Activated CD4-positive, CD25-positive, alpha-beta regulatory T cell (primary cell): ENCODE results near the gene MED12L.
"Not testable (repeated sequence)": the region's sequence is repeated elsewhere in the genome, so short reads cannot be mapped to it uniquely, and the experiment has no call there.

Source experiments
- DNase-seq, 4 experiments: peaks; one replicate each; lab custom pipeline; 2025; lab: John Stamatoyannopoulos, UW

MED12L gene

GRCh38 chr3:151209654-151210053 is 124.2 kb downstream of the MED12L start:
- no peak for DNase-seq

GRCh38 chr3:151210676-151211381 is 125.4 kb downstream of the MED12L start:
- DNase-seq, result no peak

- no peak for DNase-seq
Measured at GRCh38 chr3:151213151-151213550, 127.7 kb downstream of the MED12L start.

- DNase-seq, result no peak
Measured at GRCh38 chr3:151213881-151214280, 128.4 kb downstream of the MED12L start.

GRCh38 chr3:151214459-151214858 is 129.0 kb downstream of the MED12L start:
- no peak for DNase-seq

- no peak for DNase-seq
Measured at GRCh38 chr3:151216641-151217607, 131.5 kb downstream of the MED12L start.

- DNase-seq, result no peak
Measured at GRCh38 chr3:151218136-151218535, 132.7 kb downstream of the MED12L start.

- no peak for DNase-seq
Measured at GRCh38 chr3:151219056-151219455, 133.6 kb downstream of the MED12L start.

GRCh38 chr3:151224268-151224866 is 138.9 kb downstream of the MED12L start:
- DNase-seq, result no peak

GRCh38 chr3:151225040-151225975 is 139.8 kb downstream of the MED12L start:
- DNase-seq, result no peak

GRCh38 chr3:151226088-151226563 is 140.7 kb downstream of the MED12L start:
- no peak for DNase-seq

GRCh38 chr3:151226825-151227224 is 141.4 kb downstream of the MED12L start:
- no peak for DNase-seq

GRCh38 chr3:151227266-151227806 is 141.9 kb downstream of the MED12L start:
- DNase-seq, result no peak

- DNase-seq, result peak; percentile 43 to 53 (median 48)
Measured at GRCh38 chr3:151227807-151228665, 142.6 kb downstream of the MED12L start.

GRCh38 chr3:151228666-151229040 is 143.2 kb downstream of the MED12L start:
- no peak for DNase-seq

GRCh38 chr3:151230646-151231045 is 145.2 kb downstream of the MED12L start:
- no peak for DNase-seq

- DNase-seq, result not testable (repeated sequence)
Measured at GRCh38 chr3:151232403-151232802, 146.9 kb downstream of the MED12L start.

- no peak for DNase-seq
Measured at GRCh38 chr3:151232991-151233390, 147.5 kb downstream of the MED12L start.

- no peak for DNase-seq
Measured at GRCh38 chr3:151234825-151235224, 149.4 kb downstream of the MED12L start.

- no peak for DNase-seq
Measured at GRCh38 chr3:151236316-151236715, 150.9 kb downstream of the MED12L start.
